Skeletal muscle satellite cell (primary cell): ENCODE results near the gene OR6K6. TPM values are rescaled to one million over a fixed set of nuclear protein-coding genes. Genes with fewer than 3 reads are reported as not detected.

Experiments used
- H3K27me3 ChIP-seq: 2 replicates; pipeline ENCODE4 v1.7.0; 2013; ENCODE audit warnings: low read length; ENCODE audit not compliant: control insufficient read depth, insufficient read depth
- H3K36me3 ChIP-seq: 2 replicates; pipeline ENCODE4 v1.7.0; 2013; ENCODE audit warnings: mild to moderate bottlenecking, control low read depth, low read length; ENCODE audit not compliant: insufficient read depth
- H3K4me1 ChIP-seq: 2 replicates; pipeline ENCODE4 v1.7.0; 2013; ENCODE audit warnings: low read length; ENCODE audit not compliant: control insufficient read depth, insufficient read depth
- H3K4me2 ChIP-seq: 2 replicates; pipeline ENCODE4 v1.7.0; 2013; ENCODE audit warnings: mild to moderate bottlenecking, low read length
- H3K4me3 ChIP-seq: 2 replicates; pipeline ENCODE4 v1.7.0; 2013; ENCODE audit warnings: low read length
- H3K9ac ChIP-seq: 2 replicates; pipeline ENCODE4 v1.7.0; 2013; ENCODE audit warnings: mild to moderate bottlenecking, low read depth, low read length, moderate library complexity
- H3K9me3 ChIP-seq: replicated peaks from 2 replicates; pipeline ENCODE4 v1.7.0; 2013; ENCODE audit warnings: mild to moderate bottlenecking, control low read depth, low read length
- total RNA-seq: library from RNA; depleted of rRNA; stranded (reverse); fragments of >200 nt; gene quantifications from 2 replicates; pipeline ENCODE4 v1.2.3, GENCODE V29; 2012; rRNA removed

OR6K6 gene
- not detected in 2 replicates for total RNA-seq

- Histone ChIP-seq H3K4me3 (no peak within 1 kb of the TSS), H3K27me3 (no peaks in the 10 kb centered on the region), H3K4me1 (no peaks in the 10 kb centered on the region), H3K4me2 (no peak within 1 kb of the TSS), H3K9me3 (no peaks in the 10 kb centered on the region), H3K36me3 (no peaks in the 10 kb centered on the region), H3K9ac (no peak within 1 kb of the TSS)
Measured at GRCh38 chr1:158754420-158754819, at the start of gene OR6K6. Gene OR6K6, plus strand, starts transcription at chr1:158754720. Its CDS starts 168 bp downstream, at chr1:158754888.

GRCh38 chr1:158706096-158706495, 48.4 kb upstream of the OR6K6 start:
- H3K9ac ChIP-seq: no peak overlapping the region
- H3K9me3 ChIP-seq: no peaks in the 10 kb centered on the region
- no peaks in the 10 kb centered on the region for H3K27me3 ChIP-seq
- no peaks in the 10 kb centered on the region for H3K4me1 ChIP-seq
- no peak overlapping the region for H3K4me3 ChIP-seq
- no peak overlapping the region for H3K4me2 ChIP-seq
- no peaks in the 10 kb centered on the region for H3K36me3 ChIP-seq

DNA sequence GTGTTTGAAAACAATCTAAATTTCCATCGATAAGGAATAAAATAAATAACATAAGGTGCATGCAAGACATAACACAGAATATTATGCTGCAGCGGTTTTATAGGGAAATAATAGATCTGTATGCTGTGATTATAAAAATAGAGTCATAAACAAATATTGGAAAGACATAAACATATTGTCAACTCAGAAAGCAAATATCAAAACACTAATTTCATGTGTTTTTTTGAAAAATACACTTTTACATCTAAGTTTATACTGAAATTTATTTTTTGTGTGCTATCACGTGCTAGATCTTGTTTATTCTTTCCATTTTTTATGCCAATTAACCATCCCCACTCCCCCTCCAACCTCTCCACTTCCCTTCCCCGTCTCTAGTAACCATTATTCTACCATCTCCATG, 43.4 kb upstream of the OR6K6 start:
- Histone ChIP-seq H3K4me3 (no peak overlapping the region), H3K36me3 (no peaks in the 10 kb centered on the region), H3K4me1 (no peaks in the 10 kb centered on the region), H3K27me3 (no peaks in the 10 kb centered on the region), H3K4me2 (no peak overlapping the region), H3K9ac (no peak overlapping the region), H3K9me3 (no peaks in the 10 kb centered on the region)

GRCh38 chr1:158714754-158715153, 39.8 kb upstream of the OR6K6 start:
- Histone ChIP-seq H3K4me3 (no peak overlapping the region), H3K27me3 (no peaks in the 10 kb centered on the region), H3K36me3 (no peaks in the 10 kb centered on the region), H3K4me1 (no peaks in the 10 kb centered on the region), H3K9ac (no peak overlapping the region), H3K9me3 (no peaks in the 10 kb centered on the region), H3K4me2 (no peak overlapping the region)

DNA sequence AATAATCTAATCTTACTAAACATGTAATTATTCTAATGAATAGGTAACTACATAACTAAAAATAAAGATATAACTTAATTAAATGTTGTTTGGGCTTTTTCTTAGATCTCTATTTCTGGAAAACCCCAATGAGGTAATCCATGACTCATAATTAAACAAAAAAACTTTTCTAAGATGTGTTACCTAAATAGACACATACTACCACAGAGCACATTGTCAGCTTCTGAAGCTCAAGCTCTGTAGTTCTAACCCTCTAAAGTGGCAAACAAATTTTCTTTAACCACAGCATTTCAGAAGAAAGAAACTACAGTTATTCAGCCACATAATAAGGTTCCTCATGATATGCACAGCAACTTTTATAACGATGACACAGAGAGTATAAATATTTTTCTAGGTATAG, 38.2 kb upstream of the OR6K6 start:
- Histone ChIP-seq H3K27me3 (no peaks in the 10 kb centered on the region), H3K9ac (no peak overlapping the region), H3K36me3 (no peaks in the 10 kb centered on the region), H3K4me1 (no peaks in the 10 kb centered on the region), H3K4me2 (no peak overlapping the region), H3K9me3 (no peaks in the 10 kb centered on the region), H3K4me3 (no peak overlapping the region)

DNA sequence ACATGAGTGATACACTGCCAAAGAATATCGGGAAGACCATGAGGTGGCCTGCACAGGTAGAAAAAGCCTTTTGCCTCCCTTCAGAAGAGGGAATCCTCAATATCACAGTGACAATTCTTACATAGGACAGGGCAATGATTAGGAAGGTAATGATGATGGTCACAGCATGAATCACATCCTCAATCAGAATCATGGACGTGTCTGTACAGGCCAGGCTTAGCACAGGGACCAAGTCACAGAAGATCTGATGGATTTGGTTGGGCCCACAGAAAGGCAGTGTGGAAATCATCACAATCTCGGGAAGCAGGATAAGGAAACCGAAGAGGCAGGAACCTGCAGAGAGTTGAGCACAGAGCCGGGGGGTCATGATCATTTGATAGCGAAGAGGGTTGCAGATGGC, 37.2 kb upstream of the OR6K6 start:
- no peak overlapping the region for H3K4me3 ChIP-seq
- no peaks in the 10 kb centered on the region for H3K36me3 ChIP-seq
- H3K27me3 ChIP-seq: no peaks in the 10 kb centered on the region
- no peaks in the 10 kb centered on the region for H3K9me3 ChIP-seq
- no peaks in the 10 kb centered on the region for H3K4me1 ChIP-seq
- H3K9ac ChIP-seq: no peak overlapping the region
- H3K4me2 ChIP-seq: no peak overlapping the region

- Histone ChIP-seq H3K4me3 (no peak overlapping the region), H3K9me3 (no peaks in the 10 kb centered on the region), H3K9ac (no peak overlapping the region), H3K36me3 (no peaks in the 10 kb centered on the region), H3K4me1 (no peaks in the 10 kb centered on the region), H3K27me3 (no peaks in the 10 kb centered on the region), H3K4me2 (no peak overlapping the region)
Measured at GRCh38 chr1:158719664-158720063, 34.9 kb upstream of the OR6K6 start.

GRCh38 chr1:158720620-158721019, 33.9 kb upstream of the OR6K6 start, which contains the start of gene OR6K3:
Gene OR6K3, minus strand, starts transcription at chr1:158720720. Its CDS starts 2,605 bp downstream, at chr1:158718115.
- H3K9ac ChIP-seq: no peak within 1 kb of the TSS
- no peaks in the 10 kb centered on the region for H3K27me3 ChIP-seq
- no peak within 1 kb of the TSS for H3K4me2 ChIP-seq
- no peaks in the 10 kb centered on the region for H3K9me3 ChIP-seq
- no peak within 1 kb of the TSS for H3K4me3 ChIP-seq
- H3K36me3 ChIP-seq: no peaks in the 10 kb centered on the region
- H3K4me1 ChIP-seq: no peaks in the 10 kb centered on the region

DNA sequence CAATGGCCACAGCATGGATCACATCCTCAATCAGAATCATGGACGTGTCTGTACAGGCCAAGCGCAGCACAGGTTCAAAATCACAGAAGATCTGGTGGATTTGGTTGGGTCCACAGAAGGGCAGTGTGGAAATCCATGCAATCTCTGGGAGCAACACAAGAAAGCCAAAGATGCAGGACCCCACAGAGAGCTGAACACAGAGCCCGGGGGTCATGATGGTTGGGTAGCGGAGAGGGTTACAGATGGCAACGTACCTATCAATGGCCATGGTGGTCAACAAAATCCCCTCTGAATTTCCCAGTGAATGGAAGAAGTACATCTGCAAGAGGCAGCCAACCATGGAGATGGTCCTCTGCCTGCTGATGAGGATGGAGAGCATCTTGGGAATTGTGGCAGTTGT, 30.1 kb upstream of the OR6K6 start:
- no peaks in the 10 kb centered on the region for H3K9me3 ChIP-seq
- no peaks in the 10 kb centered on the region for H3K4me1 ChIP-seq
- no peak overlapping the region for H3K4me3 ChIP-seq
- no peak overlapping the region for H3K4me2 ChIP-seq
- H3K36me3 ChIP-seq: no peaks in the 10 kb centered on the region
- no peaks in the 10 kb centered on the region for H3K27me3 ChIP-seq
- H3K9ac ChIP-seq: no peak overlapping the region

DNA sequence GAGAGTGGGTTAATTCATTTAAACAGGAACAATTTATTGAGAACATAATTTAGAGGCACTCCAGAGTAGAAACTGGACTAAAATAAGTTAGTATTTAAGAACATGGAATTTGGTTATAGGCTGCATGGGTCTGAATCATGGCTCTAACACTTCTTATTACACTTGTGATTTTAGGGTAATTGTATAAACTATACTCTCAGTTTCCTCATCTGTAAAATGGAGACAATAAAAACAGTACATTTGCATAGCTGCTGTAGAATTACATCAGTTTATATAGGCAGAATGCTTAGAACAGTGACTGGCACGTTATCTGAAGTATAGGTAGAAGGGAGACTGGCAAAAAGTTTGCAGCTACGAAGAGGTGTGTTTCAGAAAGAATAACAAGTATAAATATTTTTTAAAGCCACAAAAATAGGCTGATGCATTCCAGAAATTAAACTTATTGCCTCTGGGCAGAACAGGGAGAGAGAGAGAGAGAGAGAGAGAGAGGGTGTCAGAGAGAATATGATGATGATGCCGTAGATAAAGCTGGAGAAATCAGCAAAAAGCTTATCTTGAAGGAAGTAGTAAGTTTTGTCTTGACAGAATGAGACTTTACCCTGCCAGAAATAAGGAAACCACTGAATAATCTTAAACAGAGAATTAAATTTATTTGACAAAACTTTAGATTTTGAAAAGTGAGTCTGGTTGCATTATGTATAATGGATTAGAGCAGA, 25.9 kb upstream of the OR6K6 start:
- Histone ChIP-seq H3K4me3 (no peak overlapping the region), H3K9ac (no peak overlapping the region)

GRCh38 chr1:158730453-158730852, 24.1 kb upstream of the OR6K6 start:
- H3K27me3 ChIP-seq: no peaks in the 10 kb centered on the region
- H3K4me2 ChIP-seq: no peak overlapping the region
- no peaks in the 10 kb centered on the region for H3K36me3 ChIP-seq
- H3K9ac ChIP-seq: no peak overlapping the region
- H3K4me1 ChIP-seq: no peaks in the 10 kb centered on the region
- H3K4me3 ChIP-seq: no peak overlapping the region
- H3K9me3 ChIP-seq: no peaks in the 10 kb centered on the region

More for the DNA sequence above, 25.9 kb upstream of the OR6K6 start:
- Histone ChIP-seq H3K4me1 (no peaks in the 10 kb centered on the region), H3K36me3 (no peaks in the 10 kb centered on the region), H3K9me3 (no peaks in the 10 kb centered on the region), H3K4me2 (no peak overlapping the region), H3K27me3 (no peaks in the 10 kb centered on the region)

GRCh38 chr1:158731707-158732106, 22.8 kb upstream of the OR6K6 start:
- H3K4me3 ChIP-seq: no peak overlapping the region

More at GRCh38 chr1:158731707-158732106, 22.8 kb upstream of the OR6K6 start:
- no peaks in the 10 kb centered on the region for H3K4me1 ChIP-seq
- no peak overlapping the region for H3K4me2 ChIP-seq
- H3K36me3 ChIP-seq: no peaks in the 10 kb centered on the region
- H3K9ac ChIP-seq: no peak overlapping the region
- no peaks in the 10 kb centered on the region for H3K27me3 ChIP-seq
- no peaks in the 10 kb centered on the region for H3K9me3 ChIP-seq
